ENCODE measurements around the gene CCNH. TPM values are rescaled to one million over a fixed set of nuclear protein-coding genes. Genes with fewer than 3 reads are reported as not detected.

Gene CCNH
- total RNA-seq, 1 experiment from 2014 or later, result 63.2 TPM

DNA sequence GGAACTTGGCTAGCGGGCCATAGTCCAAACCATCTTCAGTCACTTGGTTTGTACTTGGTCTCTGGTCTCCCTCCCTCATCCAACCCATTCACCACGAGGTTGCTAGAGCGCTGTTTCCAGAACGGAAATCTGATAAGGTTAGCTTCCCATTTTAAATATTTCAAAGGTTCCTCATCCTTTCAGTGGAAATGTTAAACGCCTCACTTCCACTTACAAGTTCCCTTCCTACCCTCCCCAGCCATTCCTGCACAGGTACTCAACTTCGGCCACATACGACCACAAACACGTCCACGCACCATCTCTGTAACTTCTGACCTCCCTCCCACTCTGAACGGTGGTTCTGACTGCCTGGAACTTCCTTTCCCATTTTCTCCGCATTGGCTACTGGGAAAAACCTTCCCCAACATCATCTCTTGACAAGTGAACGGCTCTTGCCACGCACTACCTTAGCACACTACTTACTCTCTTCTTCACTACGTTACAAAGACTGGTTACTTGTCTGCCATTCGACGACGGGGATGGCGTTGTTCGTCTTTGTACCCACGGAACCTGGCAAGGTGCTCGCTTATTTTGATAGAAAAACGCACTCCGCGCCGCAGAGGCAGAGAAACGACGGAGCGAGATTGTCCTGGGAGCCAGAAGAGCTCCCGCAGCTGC, 629 bp downstream of the CCNH start:
- no peak overlapping the region for H2AFZ ChIP-seq (ENCODE audit: low read depth, low read length, poor library complexity, severe bottlenecking)
- TF ChIP-seq, protein P1, sequence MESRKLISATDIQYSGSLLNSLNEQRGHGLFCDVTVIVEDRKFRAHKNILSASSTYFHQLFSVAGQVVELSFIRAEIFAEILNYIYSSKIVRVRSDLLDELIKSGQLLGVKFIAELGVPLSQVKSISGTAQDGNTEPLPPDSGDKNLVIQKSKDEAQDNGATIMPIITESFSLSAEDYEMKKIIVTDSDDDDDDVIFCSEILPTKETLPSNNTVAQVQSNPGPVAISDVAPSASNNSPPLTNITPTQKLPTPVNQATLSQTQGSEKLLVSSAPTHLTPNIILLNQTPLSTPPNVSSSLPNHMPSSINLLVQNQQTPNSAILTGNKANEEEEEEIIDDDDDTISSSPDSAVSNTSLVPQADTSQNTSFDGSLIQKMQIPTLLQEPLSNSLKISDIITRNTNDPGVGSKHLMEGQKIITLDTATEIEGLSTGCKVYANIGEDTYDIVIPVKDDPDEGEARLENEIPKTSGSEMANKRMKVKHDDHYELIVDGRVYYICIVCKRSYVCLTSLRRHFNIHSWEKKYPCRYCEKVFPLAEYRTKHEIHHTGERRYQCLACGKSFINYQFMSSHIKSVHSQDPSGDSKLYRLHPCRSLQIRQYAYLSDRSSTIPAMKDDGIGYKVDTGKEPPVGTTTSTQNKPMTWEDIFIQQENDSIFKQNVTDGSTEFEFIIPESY (IDR thresholded peaks at IDR 0.05; ENCODE audit: extremely low read depth, insufficient replicate concordance, low read length), result no peak
- TF ChIP-seq YY1 (IDR thresholded peaks at IDR 0.05; ENCODE audit: extremely low read depth, insufficient replicate concordance, low read depth, low read length) (no peak), ZFX (IDR thresholded peaks at IDR 0.05) (no peak), SIN3A (IDR thresholded peaks at IDR 0.05; ENCODE audit: low read depth) (peak; percentile 33; the same call in 1 of the 2 replicates), POLR2AphosphoS5 (IDR thresholded peaks at IDR 0.05; ENCODE audit: low read depth, low read length) (no peak), SRF (IDR thresholded peaks at IDR 0.05; ENCODE audit: low read depth) (no peak), TCF7L2 (IDR thresholded peaks at IDR 0.05; ENCODE audit: borderline replicate concordance, extremely low read depth, insufficient read depth, insufficient read length) (no peak), POLR2A (IDR thresholded peaks at IDR 0.05; ENCODE audit: borderline replicate concordance, extremely low read depth, insufficient read depth, insufficient read length) (no peak), CEBPB (IDR thresholded peaks at IDR 0.05; ENCODE audit: low read depth) (no peak)
- TF ChIP-seq, protein P2, sequence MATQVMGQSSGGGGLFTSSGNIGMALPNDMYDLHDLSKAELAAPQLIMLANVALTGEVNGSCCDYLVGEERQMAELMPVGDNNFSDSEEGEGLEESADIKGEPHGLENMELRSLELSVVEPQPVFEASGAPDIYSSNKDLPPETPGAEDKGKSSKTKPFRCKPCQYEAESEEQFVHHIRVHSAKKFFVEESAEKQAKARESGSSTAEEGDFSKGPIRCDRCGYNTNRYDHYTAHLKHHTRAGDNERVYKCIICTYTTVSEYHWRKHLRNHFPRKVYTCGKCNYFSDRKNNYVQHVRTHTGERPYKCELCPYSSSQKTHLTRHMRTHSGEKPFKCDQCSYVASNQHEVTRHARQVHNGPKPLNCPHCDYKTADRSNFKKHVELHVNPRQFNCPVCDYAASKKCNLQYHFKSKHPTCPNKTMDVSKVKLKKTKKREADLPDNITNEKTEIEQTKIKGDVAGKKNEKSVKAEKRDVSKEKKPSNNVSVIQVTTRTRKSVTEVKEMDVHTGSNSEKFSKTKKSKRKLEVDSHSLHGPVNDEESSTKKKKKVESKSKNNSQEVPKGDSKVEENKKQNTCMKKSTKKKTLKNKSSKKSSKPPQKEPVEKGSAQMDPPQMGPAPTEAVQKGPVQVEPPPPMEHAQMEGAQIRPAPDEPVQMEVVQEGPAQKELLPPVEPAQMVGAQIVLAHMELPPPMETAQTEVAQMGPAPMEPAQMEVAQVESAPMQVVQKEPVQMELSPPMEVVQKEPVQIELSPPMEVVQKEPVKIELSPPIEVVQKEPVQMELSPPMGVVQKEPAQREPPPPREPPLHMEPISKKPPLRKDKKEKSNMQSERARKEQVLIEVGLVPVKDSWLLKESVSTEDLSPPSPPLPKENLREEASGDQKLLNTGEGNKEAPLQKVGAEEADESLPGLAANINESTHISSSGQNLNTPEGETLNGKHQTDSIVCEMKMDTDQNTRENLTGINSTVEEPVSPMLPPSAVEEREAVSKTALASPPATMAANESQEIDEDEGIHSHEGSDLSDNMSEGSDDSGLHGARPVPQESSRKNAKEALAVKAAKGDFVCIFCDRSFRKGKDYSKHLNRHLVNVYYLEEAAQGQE (IDR thresholded peaks at IDR 0.05; ENCODE audit: low read depth), result no peak
- TF ChIP-seq, protein P3, sequence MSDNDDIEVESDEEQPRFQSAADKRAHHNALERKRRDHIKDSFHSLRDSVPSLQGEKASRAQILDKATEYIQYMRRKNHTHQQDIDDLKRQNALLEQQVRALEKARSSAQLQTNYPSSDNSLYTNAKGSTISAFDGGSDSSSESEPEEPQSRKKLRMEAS (IDR thresholded peaks at IDR 0.05), result 0 out of 2 replicates have a peak, but pooled peaks have one; percentile 10
- peaks cover 4 to 9% of the 10 kb centered on the region in 2 experiments; a peak in 3 of 4 replicates for H3K4me1 ChIP-seq (ENCODE audit: control insufficient read depth in 1 of 2, insufficient read depth in 2 of 2, low read length in 2 of 2)
- CTCF ChIA-PET, result interaction anchor here (0.9 to 1.7 kb wide), 4 partner anchors 12 to 1312 kb away, joined by 3 to 9 read pairs (median 4); no protein-coding TSS in a partner anchor
- no peaks in the 10 kb centered on the region for H3K9me2 ChIP-seq (ENCODE audit: insufficient read depth)
- H3K9me3 ChIP-seq (ENCODE audit: control insufficient read depth in 1 of 2, insufficient read depth in 1 of 2, low read depth in 1 of 2, low read length in 2 of 2), result no peaks in the 10 kb centered on the region
- peaks cover 54% of the 10 kb centered on the region for H3K79me2 ChIP-seq (ENCODE audit: insufficient read depth, low read length)
- H3K27me3 ChIP-seq (ENCODE audit: insufficient read depth, low read length), result no peaks in the 10 kb centered on the region
- peak overlapping the region; percentile 96 for H3K9ac ChIP-seq (ENCODE audit: low read length)
- peak; percentile 25 for ATAC-seq
- peak; percentile 6 for DNase-seq (ENCODE audit: low read depth, low spot score)
- RAD21 ChIA-PET (ENCODE audit: low non-redundant PET in 1 of 2, low total read pairs in 2 of 2, uncharacterized antibody in 2 of 2, unreplicated experiment in 2 of 2), result no interaction called here
- intact Hi-C loops (cut with micrococcal nuclease), result loop anchor here (10.0 kb wide), 1 partner anchor 853 kb away; the partner anchor contains the start of gene TMEM161B
- TSS peak; percentile 75 for BruUV-seq (replicated peaks)
- peak overlapping the region; percentile 76 for H3K27ac ChIP-seq (ENCODE audit: low read depth, low read length)
- H3K36me3 ChIP-seq (ENCODE audit: control insufficient read depth in 1 of 2, insufficient read depth in 2 of 2, low read length in 2 of 2), result peaks cover 31 to 33% of the 10 kb centered on the region in 2 experiments
- H4K20me1 ChIP-seq (ENCODE audit: insufficient read depth), result no peaks in the 10 kb centered on the region
- POLR2A ChIA-PET, result interaction anchor here (0.9 to 1.5 kb wide), 2 partner anchors 11 to 1279 kb away, joined by 4 read pairs; no protein-coding TSS in a partner anchor
- H3K4me3 ChIP-seq (replicated peaks in 1 of 2; ENCODE audit: low read depth in 1 of 2, low read length in 2 of 2), result peak overlapping the region; percentile 82 to 99
- H3K4me2 ChIP-seq (ENCODE audit: low read length), result peak overlapping the region; percentile 91

Data from HCT116 (cell line).